NCI-H460 (cell line): ENCODE results near the gene TSHZ2. TPM values are rescaled to one million over a fixed set of nuclear protein-coding genes. Genes with fewer than 3 reads are reported as not detected.
"Not testable (repeated sequence)": the region's sequence is repeated elsewhere in the genome, so short reads cannot be mapped to it uniquely, and the experiment has no call there.

Experiments
- DNase-seq: peaks from one replicate; pipeline ENCODE4 v3.0.0-alpha.2; 2016; ENCODE audit warnings: low read depth; ENCODE audit errors: extremely low read depth
- total RNA-seq: library from RNA; depleted of rRNA; stranded (reverse); fragments of >200 nt; shearing (Covaris generic); gene quantifications from 2 replicates; pipeline ENCODE4 v1.2.3, GENCODE V29; 2014

Gene TSHZ2
- total RNA-seq, 1 experiment from 2014 or later = not detected

GRCh38 chr20:52963131-52963530 is 9.0 kb upstream of the TSHZ2 start:
- no peak for DNase-seq

GRCh38 chr20:52964131-52964530 is 8.0 kb upstream of the TSHZ2 start:
- no peak for DNase-seq

- no peak for DNase-seq
These were observed 6.8 kb upstream of the TSHZ2 start for GRCh38 chr20:52965380-52965779.

- no peak for DNase-seq
These were observed 6.3 kb upstream of the TSHZ2 start for GRCh38 chr20:52965819-52966218.

GRCh38 chr20:52966543-52966942 is 5.6 kb upstream of the TSHZ2 start:
- not testable (repeated sequence) for DNase-seq

- DNase-seq = no peak
These were observed 514 bp upstream of the TSHZ2 start for GRCh38 chr20:52971498-52972189.

- no peak for DNase-seq
These were observed 1.0 kb downstream of the TSHZ2 start for GRCh38 chr20:52972965-52973819.

GRCh38 chr20:52974179-52974594 is 2.0 kb downstream of the TSHZ2 start:
- no peak for DNase-seq

GRCh38 chr20:52975029-52975732 is 3.0 kb downstream of the TSHZ2 start:
- no peak for DNase-seq

- no peak for DNase-seq
These were observed 3.8 kb downstream of the TSHZ2 start for GRCh38 chr20:52975803-52976531.

GRCh38 chr20:52978851-52979250 is 6.7 kb downstream of the TSHZ2 start:
- no peak for DNase-seq

- no peak for DNase-seq
These were observed 8.9 kb downstream of the TSHZ2 start for GRCh38 chr20:52981051-52981450.

GRCh38 chr20:52983726-52984450 is 11.7 kb downstream of the TSHZ2 start:
- no peak for DNase-seq

- DNase-seq = no peak
These were observed 12.3 kb downstream of the TSHZ2 start for GRCh38 chr20:52984451-52984810.

- no peak for DNase-seq
These were observed 13.5 kb downstream of the TSHZ2 start for GRCh38 chr20:52985687-52986086.

GRCh38 chr20:52987295-52987694 is 15.1 kb downstream of the TSHZ2 start:
- DNase-seq = no peak

GRCh38 chr20:52991830-52992229 is 19.7 kb downstream of the TSHZ2 start:
- no peak for DNase-seq

- DNase-seq = no peak
These were observed 20.5 kb downstream of the TSHZ2 start for GRCh38 chr20:52992632-52993031.

GRCh38 chr20:52993076-52993475 is 20.9 kb downstream of the TSHZ2 start:
- DNase-seq = no peak
